ENCODE measurements around the gene B4GALT5. TPM values are rescaled to one million over a fixed set of nuclear protein-coding genes. Genes with fewer than 3 reads are reported as not detected.

Gene B4GALT5
- total RNA-seq, 1 experiment from 2014 or later = 77.0 TPM

- Histone ChIP-seq H3K14ac (ENCODE audit: insufficient read depth, low read length) (no peak overlapping the region), H2AFZ (ENCODE audit: low read length) (no peak overlapping the region), H3K9ac (ENCODE audit: extremely low read depth, insufficient read length, low read length) (no peak overlapping the region), H3K18ac (ENCODE audit: insufficient read length, low read depth, low read length) (no peak overlapping the region), H4K5ac (ENCODE audit: insufficient read length, low read depth, low read length) (no peak overlapping the region), H4K8ac (replicated peaks; ENCODE audit: insufficient read length, low read depth, low read length) (no peak overlapping the region), H2BK20ac (ENCODE audit: low read depth, low read length, poor library complexity, severe bottlenecking) (no peak overlapping the region), H4K20me1 (ENCODE audit: control insufficient read depth, insufficient read depth, insufficient read length) (peaks cover 2% of the 10 kb centered on the region), H3K56ac (ENCODE audit: insufficient read length, low read depth, low read length) (no peak overlapping the region), H3T11ph (ENCODE audit: low read length) (no peak overlapping the region), H3K23ac (ENCODE audit: insufficient read length, low read depth, low read length) (no peak overlapping the region), H3K79me2 (ENCODE audit: insufficient read depth, low read length) (peaks cover 66% of the 10 kb centered on the region), H3K9me3 (ENCODE audit: control insufficient read depth, low read depth, low read length) (no peaks in the 10 kb centered on the region), H2AK5ac (ENCODE audit: insufficient read length, low read length) (no peak overlapping the region), H3K4me2 (ENCODE audit: insufficient read depth, insufficient read length, low read length) (no peak overlapping the region), H4K91ac (ENCODE audit: insufficient read length, low read depth, low read length) (no peak overlapping the region), H3K79me1 (ENCODE audit: insufficient read depth, low read depth, low read length, poor library complexity, severe bottlenecking) (peaks cover 5% of the 10 kb centered on the region), H2BK5ac (ENCODE audit: insufficient read length, low read length) (no peak overlapping the region), H3K4ac (ENCODE audit: low read depth, low read length) (no peak overlapping the region), H3K4me1 (ENCODE audit: insufficient read depth, low read length) (peaks cover 13% of the 10 kb centered on the region), H3K27ac (ENCODE audit: insufficient read length, low read depth, low read length) (no peak overlapping the region), H3K23me2 (ENCODE audit: insufficient read length, low read depth, low read length, poor library complexity, severe bottlenecking) (no peaks in the 10 kb centered on the region), H2BK15ac (ENCODE audit: low read depth, low read length) (no peak overlapping the region), H3K27me3 (ENCODE audit: insufficient read depth, low read length) (no peaks in the 10 kb centered on the region), H2BK12ac (ENCODE audit: insufficient read length, low read depth, low read length) (no peak overlapping the region), H2BK120ac (ENCODE audit: low read depth, low read length, poor library complexity, severe bottlenecking) (no peak overlapping the region)
- Mint-ChIP-seq H3K9me3 (no peaks in the 10 kb centered on the region), H3K36me3 (ENCODE audit: insufficient read depth in 1 of 3, low read depth in 3 of 3) (peaks cover 0 to 8% (median 0%) of the 10 kb centered on the region in 3 experiments; a peak in 2 of 7 replicates), H3K27me3 (ENCODE audit: low read depth) (no peaks in the 10 kb centered on the region), H3K27ac (peak overlapping the region in 1 of 3 experiments; percentile 36; a peak in 2 of 7 replicates), H3K4me3 (peak overlapping the region in 1 of 2 experiments; percentile 30; a peak in 2 of 5 replicates), H3K4me1 (peaks cover 64 to 73% of the 10 kb centered on the region in 2 experiments)
- no peak for TF ChIP-seq CTCF (conservative IDR thresholded peaks at IDR 0.05)
- no CpG with 5 or more reads among the region's 6 CpGs for WGBS (ENCODE audit: extremely low coverage, insufficient read length, low lambda C conversion rate)
- DNase-seq = no peak
Observed at GRCh38 chr20:49699200-49699992, 14.3 kb downstream of the B4GALT5 start.
